Stomach (tissue), 4 donors: ENCODE data around the gene WNT2.

Experiments used
- CTCF ChIP-seq, 7 experiments: fragments of 450-650 bp in 4 of 7; fragments of 200-600 bp in 3 of 7; sonication (generic) in 3 of 7; IDR thresholded peaks; one replicate each; pipeline ENCODE4 v1.5.1; 2016 to 2019; ENCODE audit warnings: antibody characterized with exemption in 7 of 7, control low read depth in 2 of 7, mild to moderate bottlenecking in 1 of 7
- POLR2A ChIP-seq, 4 donors: fragments of 450-650 bp; IDR thresholded peaks; one replicate each; pipeline ENCODE4 v1.6.1; 2016; ENCODE audit warnings: antibody characterized with exemption in 4 of 4, control low read depth in 2 of 4, mild to moderate bottlenecking in 1 of 4, moderate library complexity in 1 of 4

- TF ChIP-seq CTCF (IDR thresholded peaks at IDR 0.05) (no peak), POLR2A (IDR thresholded peaks at IDR 0.05) (no peak)
Observed at GRCh38 chr7:117372073-117372472, 49.2 kb upstream of the WNT2 start.
